HepG2 (cell line): ENCODE results near the gene PCOLCE2. TPM values are rescaled to one million over a fixed set of nuclear protein-coding genes. Genes with fewer than 3 reads are reported as not detected.

ENCODE experiments used
- ATAC-seq: fragments of 200-7000 bp; cut with Tn5 transposase; 3 replicates; pipeline ENCODE4 v1.9.1; 2020; ENCODE audit warnings: mild to moderate bottlenecking, moderate library complexity
- BruUV-seq: library from RNA; stranded (reverse); fragments of 400-500 nt; replicated peaks from 2 replicates; lab custom pipeline; 2021; lab: Mats Ljungman, UMichigan
- CTCF ChIA-PET: fragments of 300-600 bp; formaldehyde crosslinking; extraction: SDS; loops from one replicate; lab custom pipeline; 2021; ENCODE audit warnings: low total read pairs, inconsistent platforms, low intra/inter-chr PET ratio; lab: Yijun Ruan, JAX
- POLR2A ChIA-PET: fragments of 350-600 bp; sonication (Branson Sonifier 250); formaldehyde crosslinking; loops from one replicate; lab custom pipeline; 2020; ENCODE audit warnings: antibody characterized with exemption, inconsistent platforms; lab: Yijun Ruan, JAX
- DNase-seq: peaks from one replicate; pipeline ENCODE4 v3.0.0-alpha.2; 2015; ENCODE audit warnings: low spot score
- FAIRE-seq: peaks from 3 replicates; lab custom pipeline; 2011; peaks lifted over from hg19 to GRCh38; lab: Jason Lieb, UNC
- H2AFZ ChIP-seq: one replicate; pipeline ENCODE4 v1.6.1; 2011; ENCODE audit warnings: low read length, inconsistent platforms
- H3K27ac ChIP-seq: fragments of 300-600 bp; 3 replicates; pipeline ENCODE4 v1.8.0; 2011; ENCODE audit warnings: mixed run types, mild to moderate bottlenecking, mixed read lengths, low read length, inconsistent platforms; ENCODE audit not compliant: insufficient read depth; ENCODE audit errors: extremely low read length
- H3K27me3 ChIP-seq, 2 experiments: fragments of 200-600 bp in 1 of 2; 2 replicates in 1 of 2; 3 replicates in 1 of 2; pipeline versions ENCODE4 v1.6.0 to v1.8.0; 2011; ENCODE audit warnings: low read length in 2 of 2, mild to moderate bottlenecking in 2 of 2, moderate library complexity in 2 of 2, inconsistent platforms in 1 of 2; ENCODE audit not compliant: insufficient read depth in 2 of 2, control insufficient read depth in 1 of 2
- H3K36me3 ChIP-seq, 2 experiments: fragments of 200-600 bp in 1 of 2; replicated peaks in 1 of 2; 2 replicates in 1 of 2; 3 replicates in 1 of 2; pipeline versions ENCODE4 v1.5.1 to v1.8.0; 2011; ENCODE audit warnings: low read length in 2 of 2, inconsistent platforms in 1 of 2; ENCODE audit not compliant: insufficient read depth in 2 of 2, control insufficient read depth in 1 of 2
- H3K4me1 ChIP-seq: 2 replicates; pipeline ENCODE4 v1.5.1; 2012; ENCODE audit warnings: low read length, inconsistent platforms; ENCODE audit not compliant: insufficient read depth
- H3K4me2 ChIP-seq: 2 replicates; pipeline ENCODE4 v1.6.0; 2011; ENCODE audit warnings: low read depth, low read length, inconsistent platforms
- H3K4me3 ChIP-seq, 3 experiments: fragments of 200-600 bp in 1 of 3; sonication (generic), shearing (Covaris generic) in 1 of 3; replicated peaks in 1 of 3; 2 replicates each; pipeline ENCODE4 v1.5.1; 2011 to 2016; ENCODE audit warnings: low read length in 3 of 3, inconsistent platforms in 2 of 3, low read depth in 2 of 3, mild to moderate bottlenecking in 2 of 3, control low read depth in 1 of 3, mixed read lengths in 1 of 3; ENCODE audit not compliant: insufficient read depth in 1 of 3
- H3K79me2 ChIP-seq: one replicate; pipeline ENCODE4 v1.6.1; 2011; ENCODE audit warnings: low read length, inconsistent platforms; ENCODE audit not compliant: insufficient read depth
- H3K9ac ChIP-seq: 2 replicates; pipeline ENCODE4 v1.6.0; 2011; ENCODE audit warnings: mild to moderate bottlenecking, low read depth, low read length, inconsistent platforms; ENCODE audit not compliant: insufficient read depth
- H3K9me3 ChIP-seq: 2 replicates; pipeline ENCODE4 v1.5.1; 2012; ENCODE audit warnings: mild to moderate bottlenecking, low read length
- H4K20me1 ChIP-seq: 2 replicates; pipeline ENCODE4 v1.6.0; 2011; ENCODE audit warnings: inconsistent platforms, mild to moderate bottlenecking, low read length, moderate library complexity; ENCODE audit not compliant: insufficient read depth
- POGZ ChIP-seq: sonication (generic); formaldehyde crosslinking; IDR thresholded peaks from 2 replicates; pipeline ENCODE4 v1.4.0; 2020; ENCODE audit warnings: mild to moderate bottlenecking, missing genetic modification reagents
- RAD21 ChIP-seq: fragments of 450-650 bp; formaldehyde crosslinking; IDR thresholded peaks from 2 replicates; pipeline ENCODE4 v1.5.0; 2020; ENCODE audit warnings: mild to moderate bottlenecking
- SAP130 ChIP-seq: IDR thresholded peaks from 2 replicates; pipeline ENCODE4 v1.6.1; 2016; ENCODE audit warnings: low read depth
- SMC3 ChIP-seq: IDR thresholded peaks from 2 replicates; pipeline ENCODE4 v1.6.1; 2011; ENCODE audit warnings: low read length, improper control_type of control experiment
- STAG1 ChIP-seq: sonication (generic); formaldehyde crosslinking; IDR thresholded peaks from 2 replicates; pipeline ENCODE4 v1.4.0; 2020; ENCODE audit warnings: missing genetic modification reagents
- ZNF335 ChIP-seq: sonication (generic); formaldehyde crosslinking; IDR thresholded peaks from 2 replicates; pipeline ENCODE4 v1.4.0; 2020; ENCODE audit warnings: missing genetic modification reagents
- WGBS: methylation state at CpG from one replicate; pipeline ENCODE4 v1.1.6; 2017; ENCODE audit warnings: low lambda C conversion rate; 5-methylcytosine and 5-hydroxymethylcytosine counted together
- in situ Hi-C: cut with HindIII; loops from 2 replicates; pipeline ENCODE4 v1.10.0; 2017; ENCODE audit warnings: low pct_unique_long_range_greater_than_20kb; ENCODE audit not compliant: extremely low pct_ligation_motif_present
- intact Hi-C: fragments of 100-400 bp; cut with micrococcal nuclease; formaldehyde crosslinking; loops from one replicate; pipeline ENCODE4 v1.10.0; 2022; ENCODE audit not compliant: unreplicated experiment
- polyA plus RNA-seq, 8 experiments: library from polyadenylated mRNA; depleted of rRNA in 3 of 8; stranded (reverse) in 7 of 8; unstranded in 1 of 8; fragments of >200 nt; fragmentation: Illumina TruSeq in 4 of 8; extraction: Trizol in 4 of 8; gene quantifications; 2 replicates each; pipeline versions ENCODE4 v1.2.1 to v1.2.3, GENCODE V29; 2011 to 2016; ENCODE audit warnings: low read depth in 4 of 8, missing spikeins in 1 of 8, mixed read lengths in 1 of 8; ENCODE audit not compliant: insufficient read depth in 1 of 8
- total RNA-seq, 5 experiments: library from RNA; depleted of rRNA; stranded (reverse); fragments of >200 nt; fragmentation: Illumina TruSeq; extraction: Trizol; gene quantifications; 2 replicates each; pipeline ENCODE4 v1.2.3, GENCODE V29; 2016; ENCODE audit warnings: low read depth in 1 of 5
- TF ChIP-seq, protein P1 (sequence below): sonication (generic); formaldehyde crosslinking; IDR thresholded peaks from 2 replicates; pipeline ENCODE4 v1.4.0; 2020; ENCODE audit warnings: missing genetic modification reagents
- TF ChIP-seq, protein P2 (sequence below): sonication (generic); formaldehyde crosslinking; IDR thresholded peaks from 2 replicates; pipeline ENCODE4 v1.4.0; 2020; ENCODE audit warnings: missing genetic modification reagents, borderline replicate concordance
- TF ChIP-seq, protein P3 (sequence below): sonication (generic); formaldehyde crosslinking; IDR thresholded peaks from 2 replicates; pipeline ENCODE4 v1.5.0; 2020; ENCODE audit warnings: mild to moderate bottlenecking, missing genetic modification reagents, moderate library complexity

The PCOLCE2 gene
- total and polyA plus RNA-seq, 2 of the 13 experiments (the other 11 are each of a cell fraction or from before 2014, with no cell fraction given) = 0.71 to 2.0 TPM

- H3K27ac ChIP-seq = no peak overlapping the region
- ATAC-seq (peak; percentile 82), FAIRE-seq (no peak)
- H3K9ac ChIP-seq = no peak overlapping the region
- H2AFZ ChIP-seq = no peak overlapping the region
- no peaks in the 10 kb centered on the region for H4K20me1 ChIP-seq
- no TSS peak for BruUV-seq
- in situ Hi-C loops = no loop called here
- WGBS = 18% methylated on average over 6 of the region's 11 CpGs
- POLR2A ChIA-PET = no interaction called here
- intact Hi-C loops = loop anchor here (5.0 kb wide), 1 partner anchor 78 kb away; no protein-coding TSS in a partner anchor
- H3K27me3 ChIP-seq = no peaks in the 10 kb centered on the region; a peak in 3 of 5 replicates
- TF ChIP-seq, protein P1, sequence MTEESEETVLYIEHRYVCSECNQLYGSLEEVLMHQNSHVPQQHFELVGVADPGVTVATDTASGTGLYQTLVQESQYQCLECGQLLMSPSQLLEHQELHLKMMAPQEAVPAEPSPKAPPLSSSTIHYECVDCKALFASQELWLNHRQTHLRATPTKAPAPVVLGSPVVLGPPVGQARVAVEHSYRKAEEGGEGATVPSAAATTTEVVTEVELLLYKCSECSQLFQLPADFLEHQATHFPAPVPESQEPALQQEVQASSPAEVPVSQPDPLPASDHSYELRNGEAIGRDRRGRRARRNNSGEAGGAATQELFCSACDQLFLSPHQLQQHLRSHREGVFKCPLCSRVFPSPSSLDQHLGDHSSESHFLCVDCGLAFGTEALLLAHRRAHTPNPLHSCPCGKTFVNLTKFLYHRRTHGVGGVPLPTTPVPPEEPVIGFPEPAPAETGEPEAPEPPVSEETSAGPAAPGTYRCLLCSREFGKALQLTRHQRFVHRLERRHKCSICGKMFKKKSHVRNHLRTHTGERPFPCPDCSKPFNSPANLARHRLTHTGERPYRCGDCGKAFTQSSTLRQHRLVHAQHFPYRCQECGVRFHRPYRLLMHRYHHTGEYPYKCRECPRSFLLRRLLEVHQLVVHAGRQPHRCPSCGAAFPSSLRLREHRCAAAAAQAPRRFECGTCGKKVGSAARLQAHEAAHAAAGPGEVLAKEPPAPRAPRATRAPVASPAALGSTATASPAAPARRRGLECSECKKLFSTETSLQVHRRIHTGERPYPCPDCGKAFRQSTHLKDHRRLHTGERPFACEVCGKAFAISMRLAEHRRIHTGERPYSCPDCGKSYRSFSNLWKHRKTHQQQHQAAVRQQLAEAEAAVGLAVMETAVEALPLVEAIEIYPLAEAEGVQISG (CRISPR knock-in tag) = 0 out of 2 replicates have a peak, but pooled peaks have one; percentile 14
- TF ChIP-seq POGZ (CRISPR knock-in tag) = peak; percentile 15; the same call in 1 of the 2 replicates
- peak; percentile 25; the same call in 1 of the 2 replicates for TF ChIP-seq SMC3
- 0 out of 2 replicates have a peak, but pooled peaks have one; percentile 3 for TF ChIP-seq SAP130
- peak; percentile 51; the same call in 1 of the 2 replicates for TF ChIP-seq RAD21
- TF ChIP-seq, protein P2, sequence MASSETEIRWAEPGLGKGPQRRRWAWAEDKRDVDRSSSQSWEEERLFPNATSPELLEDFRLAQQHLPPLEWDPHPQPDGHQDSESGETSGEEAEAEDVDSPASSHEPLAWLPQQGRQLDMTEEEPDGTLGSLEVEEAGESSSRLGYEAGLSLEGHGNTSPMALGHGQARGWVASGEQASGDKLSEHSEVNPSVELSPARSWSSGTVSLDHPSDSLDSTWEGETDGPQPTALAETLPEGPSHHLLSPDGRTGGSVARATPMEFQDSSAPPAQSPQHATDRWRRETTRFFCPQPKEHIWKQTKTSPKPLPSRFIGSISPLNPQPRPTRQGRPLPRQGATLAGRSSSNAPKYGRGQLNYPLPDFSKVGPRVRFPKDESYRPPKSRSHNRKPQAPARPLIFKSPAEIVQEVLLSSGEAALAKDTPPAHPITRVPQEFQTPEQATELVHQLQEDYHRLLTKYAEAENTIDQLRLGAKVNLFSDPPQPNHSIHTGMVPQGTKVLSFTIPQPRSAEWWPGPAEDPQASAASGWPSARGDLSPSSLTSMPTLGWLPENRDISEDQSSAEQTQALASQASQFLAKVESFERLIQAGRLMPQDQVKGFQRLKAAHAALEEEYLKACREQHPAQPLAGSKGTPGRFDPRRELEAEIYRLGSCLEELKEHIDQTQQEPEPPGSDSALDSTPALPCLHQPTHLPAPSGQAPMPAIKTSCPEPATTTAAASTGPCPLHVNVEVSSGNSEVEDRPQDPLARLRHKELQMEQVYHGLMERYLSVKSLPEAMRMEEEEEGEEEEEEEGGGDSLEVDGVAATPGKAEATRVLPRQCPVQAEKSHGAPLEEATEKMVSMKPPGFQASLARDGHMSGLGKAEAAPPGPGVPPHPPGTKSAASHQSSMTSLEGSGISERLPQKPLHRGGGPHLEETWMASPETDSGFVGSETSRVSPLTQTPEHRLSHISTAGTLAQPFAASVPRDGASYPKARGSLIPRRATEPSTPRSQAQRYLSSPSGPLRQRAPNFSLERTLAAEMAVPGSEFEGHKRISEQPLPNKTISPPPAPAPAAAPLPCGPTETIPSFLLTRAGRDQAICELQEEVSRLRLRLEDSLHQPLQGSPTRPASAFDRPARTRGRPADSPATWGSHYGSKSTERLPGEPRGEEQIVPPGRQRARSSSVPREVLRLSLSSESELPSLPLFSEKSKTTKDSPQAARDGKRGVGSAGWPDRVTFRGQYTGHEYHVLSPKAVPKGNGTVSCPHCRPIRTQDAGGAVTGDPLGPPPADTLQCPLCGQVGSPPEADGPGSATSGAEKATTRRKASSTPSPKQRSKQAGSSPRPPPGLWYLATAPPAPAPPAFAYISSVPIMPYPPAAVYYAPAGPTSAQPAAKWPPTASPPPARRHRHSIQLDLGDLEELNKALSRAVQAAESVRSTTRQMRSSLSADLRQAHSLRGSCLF = no peak
- no peak for TF ChIP-seq ZNF335 (CRISPR knock-in tag)
- TF ChIP-seq, protein P3, sequence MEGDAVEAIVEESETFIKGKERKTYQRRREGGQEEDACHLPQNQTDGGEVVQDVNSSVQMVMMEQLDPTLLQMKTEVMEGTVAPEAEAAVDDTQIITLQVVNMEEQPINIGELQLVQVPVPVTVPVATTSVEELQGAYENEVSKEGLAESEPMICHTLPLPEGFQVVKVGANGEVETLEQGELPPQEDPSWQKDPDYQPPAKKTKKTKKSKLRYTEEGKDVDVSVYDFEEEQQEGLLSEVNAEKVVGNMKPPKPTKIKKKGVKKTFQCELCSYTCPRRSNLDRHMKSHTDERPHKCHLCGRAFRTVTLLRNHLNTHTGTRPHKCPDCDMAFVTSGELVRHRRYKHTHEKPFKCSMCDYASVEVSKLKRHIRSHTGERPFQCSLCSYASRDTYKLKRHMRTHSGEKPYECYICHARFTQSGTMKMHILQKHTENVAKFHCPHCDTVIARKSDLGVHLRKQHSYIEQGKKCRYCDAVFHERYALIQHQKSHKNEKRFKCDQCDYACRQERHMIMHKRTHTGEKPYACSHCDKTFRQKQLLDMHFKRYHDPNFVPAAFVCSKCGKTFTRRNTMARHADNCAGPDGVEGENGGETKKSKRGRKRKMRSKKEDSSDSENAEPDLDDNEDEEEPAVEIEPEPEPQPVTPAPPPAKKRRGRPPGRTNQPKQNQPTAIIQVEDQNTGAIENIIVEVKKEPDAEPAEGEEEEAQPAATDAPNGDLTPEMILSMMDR (CRISPR knock-in tag) = peak; percentile 64
- TF ChIP-seq STAG1 (CRISPR knock-in tag) = peak; percentile 74
- TF ChIP-seq, all 625 proteins: peak for 7
- no peak overlapping the region for H3K4me2 ChIP-seq
- peak; percentile 15 for DNase-seq
- H3K4me3 ChIP-seq = no peak overlapping the region
- peaks cover 6% of the 10 kb centered on the region; the same call in 1 of the 2 replicates for H3K4me1 ChIP-seq
- H3K36me3 ChIP-seq = no peaks in the 10 kb centered on the region
- CTCF ChIA-PET = no interaction called here
- H3K79me2 ChIP-seq = no peaks in the 10 kb centered on the region
- H3K9me3 ChIP-seq = no peaks in the 10 kb centered on the region
Measured at GRCh38 chr3:142904639-142905436, 16.0 kb upstream of the PCOLCE2 start.
